Measurements from ENCODE around the gene RAD51.

The RAD51 gene

GRCh38 chr15:40767838-40768500 is 73.0 kb downstream of the RAD51 start:
- H3K4me3 ChIP-seq, result no peak overlapping the region
- H3K27ac ChIP-seq, result no peak overlapping the region

DNA sequence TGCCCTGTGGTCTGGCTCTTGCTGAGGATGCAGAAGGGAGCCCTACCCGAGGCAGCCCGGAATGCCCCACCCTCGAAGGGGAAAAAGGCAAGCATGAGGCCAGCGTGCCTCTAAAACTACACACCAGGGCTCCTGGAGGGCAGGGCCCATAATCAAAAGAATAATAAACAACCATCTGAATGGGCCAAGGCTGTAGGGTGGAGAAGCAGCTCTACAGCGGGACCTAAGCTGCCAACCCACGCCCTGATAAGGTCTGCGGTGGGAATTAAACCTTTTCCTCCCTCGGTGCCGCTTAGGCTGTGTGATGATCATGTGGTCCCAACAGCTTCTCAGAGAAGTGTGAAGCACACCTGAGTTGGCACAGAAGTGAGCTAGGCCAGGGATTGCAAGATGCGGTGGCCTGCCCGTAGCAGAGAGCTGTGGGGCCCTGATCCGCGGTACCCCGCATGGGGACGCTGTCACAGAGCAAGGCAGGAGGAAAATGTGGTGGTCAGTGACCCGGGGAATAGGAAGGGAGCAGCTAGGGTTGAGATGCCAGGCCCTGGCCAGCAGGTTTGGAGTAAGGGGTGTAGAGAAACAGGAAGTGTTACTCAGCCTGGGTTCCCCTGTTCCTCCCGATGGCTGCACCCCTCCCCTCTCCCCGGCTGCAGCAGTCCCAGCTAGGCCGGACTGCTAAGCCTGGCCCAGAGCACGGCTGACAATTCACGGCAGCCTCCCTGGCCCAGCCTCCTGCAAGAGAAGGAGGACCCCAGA is 73.7 kb downstream of the RAD51 start:
- Histone ChIP-seq H3K9me3 (ENCODE audit: low read depth, low read length) (no peaks in the 10 kb centered on the region), H3K4me3 (no peak overlapping the region), H3K9ac (ENCODE audit: insufficient read length) (no peak overlapping the region), H3K36me3 (ENCODE audit: insufficient read depth, low read length) (no peaks in the 10 kb centered on the region; the same call in 1 of the 2 replicates), H3K27ac (no peak overlapping the region)
- no peak for DNase-seq (ENCODE audit: low read depth, low spot score)
- no peak for TF ChIP-seq POLR2AphosphoS5 (IDR thresholded peaks at IDR 0.05; ENCODE audit: borderline replicate concordance, low read depth, low read length)
- TF ChIP-seq FOXP2 (optimal IDR thresholded peaks at IDR 0.05; ENCODE audit: control extremely low read depth, extremely low read length, insufficient read depth), result no peak
- TF ChIP-seq EZH2 (IDR thresholded peaks at IDR 0.05), result no peak

More at GRCh38 chr15:40767838-40768500, 73.0 kb downstream of the RAD51 start:
- TF ChIP-seq EZH2 (IDR thresholded peaks at IDR 0.05) (no peak), POLR2AphosphoS5 (IDR thresholded peaks at IDR 0.05; ENCODE audit: borderline replicate concordance, low read depth, low read length) (no peak), FOXP2 (optimal IDR thresholded peaks at IDR 0.05; ENCODE audit: control extremely low read depth, extremely low read length, insufficient read depth) (no peak)
- Histone ChIP-seq H3K9ac (ENCODE audit: insufficient read length) (no peak overlapping the region), H3K36me3 (ENCODE audit: insufficient read depth, low read length) (no peaks in the 10 kb centered on the region; the same call in 1 of the 2 replicates), H3K9me3 (ENCODE audit: low read depth, low read length) (no peaks in the 10 kb centered on the region)
- DNase-seq (ENCODE audit: low read depth, low spot score), result no peak

DNA sequence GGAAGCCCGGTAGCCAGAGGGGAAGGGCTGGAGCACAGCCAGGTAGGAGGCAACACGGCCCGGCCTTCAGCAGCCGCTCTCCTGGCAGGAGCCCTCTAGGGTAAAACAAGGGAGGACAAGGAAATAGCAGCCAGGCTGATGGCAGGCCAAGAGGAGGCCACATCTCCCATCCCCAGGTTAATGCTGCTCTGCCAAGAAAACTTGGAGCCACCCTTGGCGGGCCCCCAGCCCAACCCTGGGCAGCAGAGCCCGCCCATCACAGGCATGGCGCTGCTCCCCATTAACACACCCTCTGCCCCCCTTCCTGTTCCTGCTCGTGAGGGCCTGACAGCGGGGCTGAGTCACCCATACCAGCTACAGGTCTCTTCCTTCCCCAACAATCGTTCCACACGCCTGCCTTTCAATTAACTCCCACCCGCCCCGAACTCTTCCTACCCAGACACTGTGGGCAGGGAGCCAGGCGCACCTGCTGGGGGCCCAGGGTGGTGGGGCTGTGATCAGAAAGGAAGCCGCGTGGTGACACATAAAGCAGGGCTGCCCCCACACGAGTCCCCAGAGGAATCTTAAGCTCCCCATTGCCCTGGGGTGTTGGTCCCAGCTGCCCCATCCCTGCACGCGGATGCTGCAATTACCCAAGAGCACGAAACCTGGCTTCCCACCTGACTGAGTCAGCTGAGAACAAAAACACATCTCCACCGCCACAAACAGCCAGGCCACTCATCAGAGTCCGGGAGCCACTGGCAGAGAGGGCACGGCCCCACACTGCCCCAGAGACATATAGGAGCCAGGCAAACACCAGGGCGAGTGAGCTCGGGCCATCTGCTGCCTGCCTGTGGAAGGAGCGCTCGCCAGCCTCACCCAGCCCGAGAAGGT is 74.5 kb downstream of the RAD51 start, which contains the start of gene C15orf62:
C15orf62 (plus strand) TSS at position 707 of the 873 bp plus-strand sequence. CDS start 516 bp downstream, outside the sequence.
- no peak within 1 kb of the TSS for H3K27ac ChIP-seq
- DNase-seq (ENCODE audit: low read depth, low spot score), result no peak
- H3K9me3 ChIP-seq (ENCODE audit: low read depth, low read length), result no peaks in the 10 kb centered on the region
- H3K4me3 ChIP-seq, result no peak within 1 kb of the TSS
- TF ChIP-seq EZH2 (IDR thresholded peaks at IDR 0.05) (no peak), POLR2AphosphoS5 (IDR thresholded peaks at IDR 0.05; ENCODE audit: borderline replicate concordance, low read depth, low read length) (no peak), FOXP2 (optimal IDR thresholded peaks at IDR 0.05; ENCODE audit: control extremely low read depth, extremely low read length, insufficient read depth) (no peak)
- no peaks in the 10 kb centered on the region; the same call in 1 of the 2 replicates for H3K36me3 ChIP-seq (ENCODE audit: insufficient read depth, low read length)
- H3K9ac ChIP-seq (ENCODE audit: insufficient read length), result no peak within 1 kb of the TSS

DNA sequence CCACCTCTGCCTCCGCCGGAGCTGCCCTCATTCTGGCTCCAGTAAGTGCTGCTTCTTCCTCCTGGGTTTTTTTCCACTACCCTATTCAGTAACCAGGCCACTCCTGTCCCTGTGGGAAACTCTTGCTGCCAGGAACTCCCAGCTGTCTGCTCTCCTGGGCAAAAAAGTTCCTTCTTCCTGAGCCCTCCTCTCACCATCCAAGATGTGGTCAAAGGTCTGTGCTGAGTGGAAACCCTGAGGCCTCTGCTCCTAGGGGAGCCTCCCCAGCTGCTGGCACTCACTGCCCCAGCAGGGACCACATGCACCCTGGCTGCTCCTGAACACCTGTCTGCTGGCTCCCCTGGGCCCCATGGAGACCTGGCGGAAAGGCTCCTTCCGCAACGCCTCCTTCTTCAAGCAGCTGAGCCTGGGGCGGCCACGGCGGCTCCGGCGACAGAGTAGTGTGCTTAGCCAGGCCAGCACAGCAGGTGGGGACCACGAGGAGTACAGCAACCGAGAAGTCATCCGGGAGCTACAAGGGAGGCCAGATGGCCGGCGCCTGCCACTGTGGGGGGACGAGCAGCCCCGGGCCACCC is 75.3 kb downstream of the RAD51 start:
- no peak for TF ChIP-seq FOXP2 (optimal IDR thresholded peaks at IDR 0.05; ENCODE audit: control extremely low read depth, extremely low read length, insufficient read depth)
- no peak for TF ChIP-seq EZH2 (IDR thresholded peaks at IDR 0.05)
- TF ChIP-seq POLR2AphosphoS5 (IDR thresholded peaks at IDR 0.05; ENCODE audit: borderline replicate concordance, low read depth, low read length), result no peak
- Histone ChIP-seq H3K9me3 (ENCODE audit: low read depth, low read length) (no peaks in the 10 kb centered on the region), H3K4me3 (no peak overlapping the region), H3K36me3 (ENCODE audit: insufficient read depth, low read length) (no peaks in the 10 kb centered on the region; the same call in 1 of the 2 replicates), H3K9ac (ENCODE audit: insufficient read length) (no peak overlapping the region), H3K27ac (no peak overlapping the region)
- no peak for DNase-seq (ENCODE audit: low read depth, low spot score)

DNA sequence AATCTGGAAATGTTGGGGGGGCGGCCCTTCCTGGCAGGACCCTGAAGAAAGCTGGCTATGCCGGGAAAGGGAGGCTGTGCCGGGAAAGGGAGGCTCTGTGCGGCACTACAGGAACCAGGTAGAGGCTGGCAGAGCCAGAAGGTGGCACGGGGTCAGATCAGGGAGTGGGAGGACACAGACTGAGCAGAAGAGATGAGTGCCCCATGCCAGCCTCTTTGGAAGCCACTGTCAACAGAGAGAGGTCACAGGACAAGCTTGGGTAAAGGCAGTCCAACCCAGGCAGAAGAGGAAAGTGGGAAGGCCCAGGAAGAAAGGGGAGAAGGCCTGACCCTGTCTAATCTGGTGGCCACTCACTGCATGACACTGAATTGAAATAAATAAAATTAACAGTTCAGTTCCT is 76.3 kb downstream of the RAD51 start:
- TF ChIP-seq FOXP2 (optimal IDR thresholded peaks at IDR 0.05; ENCODE audit: control extremely low read depth, extremely low read length, insufficient read depth), result no peak
- TF ChIP-seq EZH2 (IDR thresholded peaks at IDR 0.05), result no peak
- TF ChIP-seq POLR2AphosphoS5 (IDR thresholded peaks at IDR 0.05; ENCODE audit: borderline replicate concordance, low read depth, low read length), result no peak
- Histone ChIP-seq H3K9ac (ENCODE audit: insufficient read length) (no peak overlapping the region), H3K9me3 (ENCODE audit: low read depth, low read length) (no peaks in the 10 kb centered on the region), H3K4me3 (no peak overlapping the region), H3K27ac (no peak overlapping the region), H3K36me3 (ENCODE audit: insufficient read depth, low read length) (peaks cover 8% of the 10 kb centered on the region; the same call in 1 of the 2 replicates)
- DNase-seq (ENCODE audit: low read depth, low spot score), result no peak

GRCh38 chr15:40772014-40772413 is 77.0 kb downstream of the RAD51 start:
- TF ChIP-seq FOXP2 (optimal IDR thresholded peaks at IDR 0.05; ENCODE audit: control extremely low read depth, extremely low read length, insufficient read depth) (no peak), POLR2AphosphoS5 (IDR thresholded peaks at IDR 0.05; ENCODE audit: borderline replicate concordance, low read depth, low read length) (no peak), EZH2 (IDR thresholded peaks at IDR 0.05) (no peak)
- Histone ChIP-seq H3K4me3 (no peak overlapping the region), H3K9me3 (ENCODE audit: low read depth, low read length) (no peaks in the 10 kb centered on the region), H3K9ac (ENCODE audit: insufficient read length) (no peak overlapping the region), H3K36me3 (ENCODE audit: insufficient read depth, low read length) (peaks cover 16% of the 10 kb centered on the region; the same call in 1 of the 2 replicates), H3K27ac (no peak overlapping the region)
- DNase-seq (ENCODE audit: low read depth, low spot score), result no peak

GRCh38 chr15:40773496-40773895 is 78.5 kb downstream of the RAD51 start:
- TF ChIP-seq FOXP2 (optimal IDR thresholded peaks at IDR 0.05; ENCODE audit: control extremely low read depth, extremely low read length, insufficient read depth) (no peak), EZH2 (IDR thresholded peaks at IDR 0.05) (no peak), POLR2AphosphoS5 (IDR thresholded peaks at IDR 0.05; ENCODE audit: borderline replicate concordance, low read depth, low read length) (no peak)
- H3K9ac ChIP-seq (ENCODE audit: insufficient read length), result no peak overlapping the region
- peaks cover 22% of the 10 kb centered on the region; the same call in 1 of the 2 replicates for H3K36me3 ChIP-seq (ENCODE audit: insufficient read depth, low read length)
- no peak overlapping the region for H3K4me3 ChIP-seq
- H3K9me3 ChIP-seq (ENCODE audit: low read depth, low read length), result no peaks in the 10 kb centered on the region
- no peak for DNase-seq (ENCODE audit: low read depth, low spot score)
- no peak overlapping the region for H3K27ac ChIP-seq
